GM12878 (cell line): Measurements from ENCODE around the gene ARFRP1. TPM values are rescaled to one million over a fixed set of nuclear protein-coding genes. Genes with fewer than 3 reads are reported as not detected.

Source experiments
- ATAC-seq: fragments of 200-7000 bp; cut with Tn5 transposase; 3 replicates; pipeline ENCODE4 v1.9.1; 2020; ENCODE audit warnings: mild to moderate bottlenecking, moderate library complexity
- BruUV-seq: library from RNA; stranded (reverse); fragments of 400-500 nt; replicated peaks from 2 replicates; lab custom pipeline; 2021; lab: Mats Ljungman, UMichigan
- CTCF ChIA-PET: fragments of 300-600 bp; sonication (Branson Sonifier 250); formaldehyde crosslinking; extraction: SDS; loops from one replicate; lab custom pipeline; 2021; ENCODE audit warnings: inconsistent platforms; lab: Yijun Ruan, JAX
- POLR2A ChIA-PET: fragments of 350-600 bp; formaldehyde crosslinking; extraction: SDS; loops from one replicate; lab custom pipeline; 2021; ENCODE audit warnings: inconsistent platforms; lab: Charles Lee
- RAD21 ChIA-PET: fragments of 300-600 bp; sonication (Branson Sonifier 250); formaldehyde crosslinking; loops from one replicate; lab custom pipeline; 2023; ENCODE audit warnings: antibody characterized with exemption; ENCODE audit not compliant: unreplicated experiment; lab: Charles Lee
- SMC1A ChIA-PET: fragments of 300-600 bp; sonication (Branson Sonifier 250); formaldehyde crosslinking; loops from one replicate; lab custom pipeline; 2023; ENCODE audit not compliant: unreplicated experiment, uncharacterized antibody; lab: Charles Lee
- DNase-seq: peaks from one replicate; pipeline ENCODE4 v3.0.0-alpha.2; 2011; ENCODE audit warnings: low read depth, low spot score
- FAIRE-seq: peaks from 3 replicates; lab custom pipeline; 2011; peaks lifted over from hg19 to GRCh38; lab: Jason Lieb, UNC
- H2AFZ ChIP-seq: 2 replicates; pipeline ENCODE4 v1.6.0; 2011; ENCODE audit warnings: low read depth, low read length, control low read depth; ENCODE audit not compliant: control insufficient read depth
- H3K27ac ChIP-seq: 2 replicates; pipeline ENCODE4 v1.5.1; 2011; ENCODE audit warnings: control low read depth; ENCODE audit not compliant: control insufficient read depth, insufficient read depth
- H3K27me3 ChIP-seq, 2 experiments: replicated peaks in 1 of 2; 2 replicates each; pipeline versions ENCODE4 v1.6.0 to v1.6.1; 2011; ENCODE audit warnings: low read length in 1 of 2; ENCODE audit not compliant: control insufficient read depth in 2 of 2, insufficient read depth in 2 of 2
- H3K36me3 ChIP-seq, 2 experiments: 2 replicates each; pipeline ENCODE4 v1.5.1; 2011; ENCODE audit warnings: low read length in 1 of 2; ENCODE audit not compliant: control insufficient read depth in 2 of 2, insufficient read depth in 2 of 2
- H3K4me1 ChIP-seq: 2 replicates; pipeline ENCODE4 v1.6.1; 2011; ENCODE audit warnings: mild to moderate bottlenecking, low read length, moderate library complexity, mixed read lengths; ENCODE audit not compliant: control insufficient read depth, insufficient read depth
- H3K4me2 ChIP-seq: 2 replicates; pipeline ENCODE4 v1.6.0; 2011; ENCODE audit warnings: control low read depth; ENCODE audit not compliant: control insufficient read depth, insufficient read depth
- H3K4me3 ChIP-seq: fragments of 200-600 bp; sonication (generic); 2 replicates; pipeline ENCODE4 v1.5.1; 2016
- H3K79me2 ChIP-seq: 2 replicates; pipeline ENCODE4 v1.6.0; 2011; ENCODE audit warnings: low read length; ENCODE audit not compliant: control insufficient read depth, insufficient read depth
- H3K9ac ChIP-seq: 2 replicates; pipeline ENCODE4 v1.8.0; 2011; ENCODE audit warnings: low read length, control low read depth, mixed read lengths; ENCODE audit not compliant: control insufficient read depth, insufficient read depth
- H3K9me3 ChIP-seq: replicated peaks from 3 replicates; pipeline ENCODE4 v1.5.1; 2011; ENCODE audit warnings: mild to moderate bottlenecking, low read length; ENCODE audit not compliant: control insufficient read depth, insufficient read depth
- H4K20me1 ChIP-seq: 2 replicates; pipeline ENCODE4 v1.6.0; 2011; ENCODE audit not compliant: control insufficient read depth, insufficient read depth
- BCL11A ChIP-seq: IDR thresholded peaks from 2 replicates; pipeline ENCODE4 v1.6.1; 2011; ENCODE audit warnings: low read depth, low read length
- BMI1 ChIP-seq: fragments of 450-650 bp; IDR thresholded peaks from 2 replicates; pipeline ENCODE4 v1.6.1; 2016; ENCODE audit warnings: mild to moderate bottlenecking, moderate library complexity, borderline replicate concordance
- BRCA1 ChIP-seq: IDR thresholded peaks from 2 replicates; pipeline ENCODE4 v1.6.1; 2011; ENCODE audit warnings: low read depth, low read length, improper control_type of control experiment
- CHD2 ChIP-seq: IDR thresholded peaks from 2 replicates; pipeline ENCODE4 v1.6.1; 2011; ENCODE audit warnings: low read depth, low read length, improper control_type of control experiment, borderline replicate concordance
- FOXK2 ChIP-seq: fragments of 450-650 bp; IDR thresholded peaks from 2 replicates; pipeline ENCODE4 v1.6.1; 2017; ENCODE audit warnings: mild to moderate bottlenecking, moderate library complexity
- MLLT1 ChIP-seq: fragments of 450-650 bp; IDR thresholded peaks from 2 replicates; pipeline ENCODE4 v1.6.1; 2016; ENCODE audit warnings: mild to moderate bottlenecking
- SREBF1 ChIP-seq: IDR thresholded peaks from 2 replicates; pipeline ENCODE4 v1.6.1; 2012; ENCODE audit warnings: mild to moderate bottlenecking, low read length
- SREBF2 ChIP-seq: IDR thresholded peaks from 2 replicates; pipeline ENCODE4 v1.6.1; 2012; ENCODE audit warnings: mild to moderate bottlenecking, low read length
- STAT1 ChIP-seq: fragments of 450-650 bp; conservative IDR thresholded peaks from 2 replicates; pipeline ENCODE4 v1.6.1; 2014; ENCODE audit warnings: antibody characterized with exemption, mild to moderate bottlenecking
- WRNIP1 ChIP-seq: IDR thresholded peaks from 2 replicates; pipeline ENCODE4 v1.6.1; 2011; ENCODE audit warnings: low read depth, low read length, improper control_type of control experiment, borderline replicate concordance
- WGBS: methylation state at CpG from one replicate; pipeline ENCODE4 v1.1.6; 2016; ENCODE audit warnings: low lambda C conversion rate; ENCODE audit not compliant: insufficient replicate concordance, insufficient coverage; ENCODE audit errors: missing lambda C conversion rate; 5-methylcytosine and 5-hydroxymethylcytosine counted together
- in situ Hi-C: fragments of 300-500 bp; cut with MboI; formaldehyde crosslinking; loops from 9 replicates; pipeline ENCODE4 v1.14.3; 2018; ENCODE audit warnings: mixed read lengths
- intact Hi-C: fragments of 100-400 bp; cut with micrococcal nuclease; formaldehyde crosslinking; loops from one replicate; pipeline ENCODE4 v1.14.2; 2022; ENCODE audit not compliant: unreplicated experiment
- polyA plus RNA-seq, 11 experiments: library from polyadenylated mRNA; depleted of rRNA in 4 of 11; unstranded in 6 of 11; stranded (reverse) in 5 of 11; fragments of >200 nt; fragmentation: Nextera tagmentation in 4 of 11; fragmentation: Illumina TruSeq in 1 of 11; extraction: Ambion mirVana in 4 of 11; extraction: Trizol in 1 of 11; gene quantifications; 1 replicate in 1 of 11; 2 replicates in 10 of 11; pipeline versions ENCODE4 v1.2.1 to v1.2.3, GENCODE V29; 2011 to 2016; ENCODE audit warnings: inconsistent platforms in 2 of 11, missing spikeins in 2 of 11, low read depth in 1 of 11
- total RNA-seq, 4 experiments: library from RNA; depleted of rRNA in 3 of 4; stranded (reverse); fragments of >200 nt in 3 of 4; fragmentation: Illumina TruSeq in 1 of 4; extraction: Trizol in 1 of 4; gene quantifications; 2 replicates each; pipeline versions ENCODE4 v1.2.1 to v1.2.3, GENCODE V29; 2013 to 2021
- TF ChIP-seq, protein P1 (sequence below): IDR thresholded peaks from 2 replicates; pipeline ENCODE4 v1.6.1; 2012; ENCODE audit warnings: mild to moderate bottlenecking, low read depth, low read length

ARFRP1 gene
- total and polyA plus RNA-seq, 10 of the 15 experiments (the other 5 are each of a cell fraction or from before 2014, with no cell fraction given), result 0.37 to 71.7 (median 34.6) TPM

GRCh38 chr20:63752411-63753101, 44.8 kb upstream of the ARFRP1 start:
- no peak overlapping the region for H3K9ac ChIP-seq
- ATAC-seq (peak; percentile 17; the same call in 1 of the 3 replicates), FAIRE-seq (no peak), DNase-seq (no peak)
- H4K20me1 ChIP-seq, result no peaks in the 10 kb centered on the region
- intact Hi-C loops (no loop called here), in situ Hi-C loops (no loop called here)
- no TSS peak for BruUV-seq
- H3K4me1 ChIP-seq, result no peaks in the 10 kb centered on the region
- H2AFZ ChIP-seq, result no peak overlapping the region
- no peaks in the 10 kb centered on the region for H3K36me3 ChIP-seq
- 85% methylated on average over 46 of the region's 50 CpGs for WGBS
- H3K4me3 ChIP-seq, result no peak overlapping the region
- peaks cover 0 to 2% of the 10 kb centered on the region in 2 experiments; a peak in 1 of 4 replicates for H3K27me3 ChIP-seq
- H3K27ac ChIP-seq, result no peak overlapping the region
- TF ChIP-seq SREBF1 (no peak), STAT1 (no peak), SREBF2 (no peak), BMI1 (no peak)
- ChIA-PET SMC1A (no interaction called here), RAD21 (no interaction called here), CTCF (no interaction called here), POLR2A (no interaction called here)
- no peaks in the 10 kb centered on the region for H3K79me2 ChIP-seq
- H3K4me2 ChIP-seq, result no peak overlapping the region
- no peaks in the 10 kb centered on the region for H3K9me3 ChIP-seq

GRCh38 chr20:63751471-63752271, 43.9 kb upstream of the ARFRP1 start:
- no peak overlapping the region for H3K27ac ChIP-seq
- POLR2A ChIA-PET, result no interaction called here
- 77% methylated on average over 25 of the region's 45 CpGs for WGBS
- no peak for DNase-seq
- H4K20me1 ChIP-seq, result no peaks in the 10 kb centered on the region
- H3K9me3 ChIP-seq, result no peaks in the 10 kb centered on the region
- H3K4me1 ChIP-seq, result no peaks in the 10 kb centered on the region
- no peak overlapping the region for H3K4me2 ChIP-seq
- ATAC-seq, result no peak
- H3K79me2 ChIP-seq, result no peaks in the 10 kb centered on the region
- H3K4me3 ChIP-seq, result no peak overlapping the region
- CTCF ChIA-PET, result no interaction called here
- in situ Hi-C loops (no loop called here), intact Hi-C loops (no loop called here)
- H3K27me3 ChIP-seq, result peaks cover 0 to 2% of the 10 kb centered on the region in 2 experiments; a peak in 1 of 4 replicates
- RAD21 ChIA-PET, result no interaction called here
- BruUV-seq, result no TSS peak
- H3K9ac ChIP-seq, result no peak overlapping the region
- FAIRE-seq, result no peak
- SMC1A ChIA-PET, result interaction anchor here (0.8 kb wide), 1 partner anchor 353 kb away, joined by 5 read pairs; no protein-coding TSS in a partner anchor
- no peaks in the 10 kb centered on the region for H3K36me3 ChIP-seq
- no peak overlapping the region for H2AFZ ChIP-seq
- TF ChIP-seq WRNIP1 (no peak), STAT1 (no peak), BCL11A (no peak), FOXK2 (no peak), BRCA1 (no peak), CHD2 (no peak), MLLT1 (no peak)
- TF ChIP-seq, protein P1, sequence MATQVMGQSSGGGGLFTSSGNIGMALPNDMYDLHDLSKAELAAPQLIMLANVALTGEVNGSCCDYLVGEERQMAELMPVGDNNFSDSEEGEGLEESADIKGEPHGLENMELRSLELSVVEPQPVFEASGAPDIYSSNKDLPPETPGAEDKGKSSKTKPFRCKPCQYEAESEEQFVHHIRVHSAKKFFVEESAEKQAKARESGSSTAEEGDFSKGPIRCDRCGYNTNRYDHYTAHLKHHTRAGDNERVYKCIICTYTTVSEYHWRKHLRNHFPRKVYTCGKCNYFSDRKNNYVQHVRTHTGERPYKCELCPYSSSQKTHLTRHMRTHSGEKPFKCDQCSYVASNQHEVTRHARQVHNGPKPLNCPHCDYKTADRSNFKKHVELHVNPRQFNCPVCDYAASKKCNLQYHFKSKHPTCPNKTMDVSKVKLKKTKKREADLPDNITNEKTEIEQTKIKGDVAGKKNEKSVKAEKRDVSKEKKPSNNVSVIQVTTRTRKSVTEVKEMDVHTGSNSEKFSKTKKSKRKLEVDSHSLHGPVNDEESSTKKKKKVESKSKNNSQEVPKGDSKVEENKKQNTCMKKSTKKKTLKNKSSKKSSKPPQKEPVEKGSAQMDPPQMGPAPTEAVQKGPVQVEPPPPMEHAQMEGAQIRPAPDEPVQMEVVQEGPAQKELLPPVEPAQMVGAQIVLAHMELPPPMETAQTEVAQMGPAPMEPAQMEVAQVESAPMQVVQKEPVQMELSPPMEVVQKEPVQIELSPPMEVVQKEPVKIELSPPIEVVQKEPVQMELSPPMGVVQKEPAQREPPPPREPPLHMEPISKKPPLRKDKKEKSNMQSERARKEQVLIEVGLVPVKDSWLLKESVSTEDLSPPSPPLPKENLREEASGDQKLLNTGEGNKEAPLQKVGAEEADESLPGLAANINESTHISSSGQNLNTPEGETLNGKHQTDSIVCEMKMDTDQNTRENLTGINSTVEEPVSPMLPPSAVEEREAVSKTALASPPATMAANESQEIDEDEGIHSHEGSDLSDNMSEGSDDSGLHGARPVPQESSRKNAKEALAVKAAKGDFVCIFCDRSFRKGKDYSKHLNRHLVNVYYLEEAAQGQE, result no peak
